GM19324 (cell line): ENCODE data around the gene MRPS17.
A peak's percentile ranks its signal among the peaks of the same experiment; 100 is the strongest.
"Not testable (repeated sequence)": the region's sequence is repeated elsewhere in the genome, so short reads cannot be mapped to it uniquely, and the experiment has no call there.

ENCODE experiments used
- ATAC-seq: cut with Tn5 transposase; IDR thresholded peaks from one replicate; pipeline ENCODE4 v1.9.1; 2021; ENCODE audit warnings: mild to moderate bottlenecking, moderate library complexity; ENCODE audit not compliant: unreplicated experiment, low FRiP score

MRPS17 gene

GRCh38 chr7:55951637-55952351, at the start of gene MRPS17:
Gene MRPS17 (plus strand): TSS chr7:55951877. CDS start chr7:55953196, 1,319 bp downstream.
- peak; percentile 100 for ATAC-seq

GRCh38 chr7:55903985-55904759, 47.5 kb upstream of the MRPS17 start:
- ATAC-seq = no peak

- ATAC-seq = no peak
Measured at GRCh38 chr7:55912748-55913158, 38.9 kb upstream of the MRPS17 start.

GRCh38 chr7:55917771-55918170, 33.9 kb upstream of the MRPS17 start:
- no peak for ATAC-seq

- no peak for ATAC-seq
Measured at GRCh38 chr7:55928006-55928767, 23.5 kb upstream of the MRPS17 start.

- ATAC-seq = no peak
Measured at GRCh38 chr7:55931421-55932151, 20.1 kb upstream of the MRPS17 start.

GRCh38 chr7:55939514-55940123, 12.1 kb upstream of the MRPS17 start:
- no peak for ATAC-seq

- ATAC-seq = no peak
Measured at GRCh38 chr7:55946545-55946944, 5.1 kb upstream of the MRPS17 start.

- ATAC-seq = not testable (repeated sequence)
Measured at GRCh38 chr7:55952352-55952671, 635 bp downstream of the MRPS17 start.

GRCh38 chr7:55953707-55954475, 2.2 kb downstream of the MRPS17 start:
- no peak for ATAC-seq

GRCh38 chr7:55957190-55957589, 5.5 kb downstream of the MRPS17 start:
- no peak for ATAC-seq

GRCh38 chr7:55962014-55962413, 10.3 kb downstream of the MRPS17 start:
- no peak for ATAC-seq

- ATAC-seq = no peak
Measured at GRCh38 chr7:55963584-55964168, 12.0 kb downstream of the MRPS17 start.

- peak; percentile 88 for ATAC-seq
Measured at GRCh38 chr7:55964261-55965099, 12.8 kb downstream of the MRPS17 start, which contains the start of gene NIPSNAP2. Gene NIPSNAP2 (plus strand): TSS chr7:55964585. CDS start chr7:55964610, 25 bp downstream.

- no peak for ATAC-seq
Measured at GRCh38 chr7:55965100-55965470, 13.4 kb downstream of the MRPS17 start.

- no peak for ATAC-seq
Measured at GRCh38 chr7:55965805-55966421, 14.2 kb downstream of the MRPS17 start.

- no peak for ATAC-seq
Measured at GRCh38 chr7:55966851-55967250, 15.2 kb downstream of the MRPS17 start.

GRCh38 chr7:55969391-55969790, 17.7 kb downstream of the MRPS17 start:
- no peak for ATAC-seq
